Measurements from ENCODE around the gene LRRC8D.
"Not testable (repeated sequence)": the region's sequence is repeated elsewhere in the genome, so short reads cannot be mapped to it uniquely, and the experiment has no call there.

The LRRC8D gene

DNA sequence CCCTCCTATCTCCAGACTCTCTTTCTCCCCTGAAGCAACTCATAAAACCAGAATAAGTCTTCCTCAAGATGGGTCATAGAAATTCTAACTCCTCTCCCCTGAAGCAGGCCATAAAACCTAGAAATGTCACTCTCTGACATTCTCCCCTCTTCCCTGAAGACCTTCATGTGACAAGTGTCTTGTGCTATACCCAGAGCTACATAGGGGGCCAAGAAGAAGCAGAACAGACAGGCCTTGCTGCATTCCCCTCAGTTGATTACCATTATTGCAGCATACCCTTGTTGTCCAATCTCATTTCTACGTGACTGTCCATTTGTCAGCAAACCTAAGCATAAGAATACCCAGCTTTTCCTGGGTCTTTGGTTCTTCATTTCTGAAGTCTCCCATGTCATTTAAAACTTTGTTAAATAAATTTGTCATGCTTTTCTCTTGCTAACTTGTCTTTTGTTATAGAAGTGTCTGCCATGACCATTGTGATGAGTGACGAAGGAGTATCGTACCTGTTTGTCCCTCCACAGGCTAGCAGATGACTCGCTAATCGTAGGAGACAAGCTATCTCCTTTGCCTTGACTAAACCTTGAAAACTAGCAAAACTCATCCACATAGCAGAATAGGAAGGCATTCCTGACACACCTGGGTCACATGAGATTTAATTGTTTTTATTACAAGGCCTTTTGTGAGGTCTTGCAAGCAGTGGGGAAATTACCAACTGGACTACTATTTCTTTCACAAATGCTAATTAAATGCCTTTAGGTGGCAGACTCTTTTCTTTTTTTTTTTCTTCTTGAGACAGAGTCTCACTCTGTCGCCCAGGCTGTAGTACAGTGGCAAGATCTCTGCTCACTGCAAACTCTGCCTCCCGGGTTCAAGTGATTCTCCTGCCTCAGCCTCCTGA, 134.7 kb downstream of the LRRC8D start:
- DNase-seq (ENCODE audit: low read depth in 2 of 2): no peak

DNA sequence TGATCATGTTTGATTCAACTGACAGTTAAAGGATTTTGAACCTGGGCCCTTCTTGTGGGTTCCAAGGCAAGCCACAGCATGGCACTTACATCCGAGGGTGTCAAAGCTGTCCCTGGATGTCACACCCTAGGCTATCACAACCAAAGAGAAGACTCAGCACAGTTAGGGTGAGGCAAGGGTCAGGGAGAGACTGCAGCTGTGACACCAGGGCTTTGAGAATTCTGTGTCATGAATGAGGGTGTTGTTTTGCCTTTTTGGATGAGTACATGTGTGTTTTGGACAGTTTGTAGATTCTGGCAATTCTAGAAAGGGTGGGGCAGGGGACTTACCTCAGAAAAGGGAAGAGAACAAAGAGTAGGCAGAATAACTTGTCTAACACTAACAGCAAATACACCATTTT, 136.3 kb downstream of the LRRC8D start:
- DNase-seq (ENCODE audit: low read depth in 2 of 2): no peak

DNA sequence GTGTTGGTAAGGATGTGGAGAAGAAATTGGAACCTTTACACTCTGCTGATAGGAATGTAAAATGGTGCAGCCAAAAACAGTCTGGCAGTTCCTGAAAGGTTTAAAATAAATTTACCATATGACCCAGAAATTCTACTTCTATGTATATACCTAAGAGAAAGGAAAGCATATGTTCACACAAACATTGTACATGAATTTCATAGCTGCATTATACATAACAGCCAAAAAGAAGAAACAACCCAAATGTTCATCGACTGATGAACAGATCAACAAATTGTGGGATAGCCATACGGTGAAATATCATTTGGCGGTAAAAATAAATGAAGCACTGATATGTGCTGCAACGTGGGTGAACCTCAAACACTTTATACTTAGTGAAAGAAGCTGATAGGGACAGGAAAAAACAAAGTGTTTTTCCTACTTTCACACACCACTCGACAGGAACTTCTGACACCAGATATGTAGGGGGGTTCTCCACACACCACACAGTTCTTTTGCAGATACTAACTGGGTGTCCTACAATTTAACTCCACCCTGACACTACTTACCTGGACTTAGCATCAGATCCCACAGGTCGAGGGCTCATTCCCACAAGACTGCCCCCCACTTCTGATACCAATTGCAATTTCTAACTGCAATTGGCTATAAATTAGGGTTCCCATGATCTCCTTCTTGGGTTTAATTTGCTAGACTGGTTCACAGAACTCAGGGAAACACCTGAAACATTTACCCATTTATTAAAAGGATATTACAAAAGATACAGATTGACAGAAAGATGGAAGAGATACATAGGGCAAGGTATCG, 138.2 kb downstream of the LRRC8D start:
- no peak for DNase-seq (ENCODE audit: low read depth in 2 of 2)

DNA sequence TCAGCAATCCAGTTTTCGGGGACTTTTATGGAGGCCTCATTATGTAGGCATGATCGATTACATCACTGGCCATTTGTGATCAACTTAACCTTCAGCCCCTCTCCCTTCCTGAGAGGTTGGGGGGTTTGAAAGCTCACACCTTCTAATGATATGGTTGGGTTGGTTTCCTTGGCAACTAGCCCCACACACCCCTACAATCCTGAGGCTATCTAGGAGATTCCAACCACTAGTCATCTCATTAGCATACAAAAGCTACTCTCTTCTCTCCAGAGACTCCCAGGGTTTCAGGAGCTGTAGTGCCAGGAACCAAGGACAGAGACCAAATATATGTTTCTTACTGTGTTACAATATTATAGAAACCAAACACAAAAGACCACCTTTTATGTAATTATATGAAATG, 138.9 kb downstream of the LRRC8D start:
- no peak for DNase-seq (ENCODE audit: low read depth in 2 of 2)

DNA sequence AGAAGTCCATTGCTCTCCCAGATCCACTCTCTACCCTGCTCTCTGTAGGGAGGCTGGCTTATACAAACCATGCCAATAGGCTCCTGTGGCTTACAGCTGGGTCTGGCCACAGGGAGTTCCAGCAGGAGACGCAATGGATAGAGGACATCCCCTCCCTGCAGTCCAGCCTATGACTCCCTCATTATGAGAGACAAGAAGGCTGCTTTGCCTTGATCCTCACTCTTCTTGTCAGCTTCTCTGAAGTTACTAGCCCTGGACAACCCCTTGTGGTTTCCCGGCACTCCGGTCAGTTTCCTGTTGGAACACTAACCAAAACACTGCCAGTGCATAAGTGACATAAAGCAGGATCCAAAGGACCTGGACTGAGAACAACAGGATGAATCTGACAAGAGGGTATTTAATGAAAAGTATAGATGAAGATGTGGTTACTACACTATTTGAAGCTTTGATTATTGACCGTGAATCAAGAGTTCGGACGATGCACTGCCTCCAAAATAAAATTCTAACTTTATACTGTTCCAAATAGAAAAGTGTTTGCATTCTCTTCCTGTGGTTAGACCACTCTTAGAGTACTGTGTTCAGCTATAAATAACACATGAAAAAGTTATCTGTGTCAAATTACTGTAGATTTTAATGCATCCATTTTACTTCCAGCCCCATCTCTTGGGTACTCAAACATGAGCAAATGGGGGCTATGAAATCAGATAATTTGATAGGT, 141.4 kb downstream of the LRRC8D start:
- no peak for DNase-seq (ENCODE audit: low read depth in 2 of 2)

DNA sequence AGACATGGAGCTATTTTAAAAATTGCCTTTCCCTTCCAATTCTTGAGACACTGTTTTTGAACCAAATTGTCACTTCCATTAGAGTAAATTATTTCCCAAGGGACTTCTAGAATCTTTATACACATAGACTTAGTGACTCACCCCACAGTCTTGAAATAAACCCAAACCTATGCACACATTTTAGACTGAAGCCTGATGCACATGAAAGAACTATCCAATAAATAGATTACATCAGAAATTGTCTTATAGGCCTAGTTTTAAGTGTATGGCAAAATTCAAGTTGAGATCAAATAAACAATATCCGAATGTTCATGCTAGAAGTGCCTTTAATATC, 141.9 kb downstream of the LRRC8D start:
- no peak for DNase-seq (ENCODE audit: low read depth in 2 of 2)

DNA sequence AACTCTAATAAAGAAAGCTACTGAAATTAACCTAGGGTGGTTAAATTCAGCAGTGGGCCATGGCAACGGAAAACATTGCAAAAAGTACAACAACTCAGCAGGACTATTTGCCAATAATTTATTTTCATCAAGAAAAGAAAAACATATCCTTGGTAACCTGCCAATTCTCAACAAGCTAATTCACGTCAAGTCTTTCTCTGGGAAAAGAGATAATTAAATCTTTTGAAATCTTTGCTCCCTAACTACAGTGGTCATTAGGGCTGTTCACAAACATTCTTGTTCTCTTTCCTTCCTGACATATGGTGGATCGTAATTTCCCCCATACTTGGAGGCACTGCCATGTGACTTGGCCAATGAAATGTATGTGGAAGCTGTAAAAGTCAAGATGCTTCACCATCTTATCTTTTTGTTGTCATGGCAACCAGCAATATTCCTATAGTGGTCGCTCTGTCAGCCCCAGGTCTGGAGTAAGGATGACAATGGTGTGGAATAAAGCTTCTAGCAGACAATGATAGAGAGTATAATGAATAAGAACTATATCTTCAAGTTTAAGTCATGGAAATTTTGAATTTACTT, 144.4 kb downstream of the LRRC8D start:
- no peak for DNase-seq (ENCODE audit: low read depth in 2 of 2)

DNA sequence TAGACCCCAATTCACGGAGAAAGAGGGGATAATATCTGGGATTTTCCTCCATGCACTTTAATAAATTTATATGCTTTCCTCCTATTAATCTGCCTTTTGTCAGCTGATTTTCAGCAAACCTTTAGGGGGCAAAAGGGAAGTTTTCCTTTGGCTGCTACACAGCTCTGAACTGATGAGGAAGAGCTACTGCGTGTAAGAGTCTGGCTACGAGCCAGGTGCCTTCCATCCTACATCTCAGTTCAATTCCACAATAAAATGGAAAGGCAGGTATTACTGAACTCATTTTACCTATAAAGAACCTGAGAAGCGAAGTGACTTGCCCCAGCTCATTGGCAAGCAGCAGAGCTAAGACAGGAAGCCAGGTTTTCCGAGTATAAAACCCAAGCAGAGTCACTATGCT, 145.8 kb downstream of the LRRC8D start:
- no peak for DNase-seq (ENCODE audit: low read depth in 2 of 2)

DNA sequence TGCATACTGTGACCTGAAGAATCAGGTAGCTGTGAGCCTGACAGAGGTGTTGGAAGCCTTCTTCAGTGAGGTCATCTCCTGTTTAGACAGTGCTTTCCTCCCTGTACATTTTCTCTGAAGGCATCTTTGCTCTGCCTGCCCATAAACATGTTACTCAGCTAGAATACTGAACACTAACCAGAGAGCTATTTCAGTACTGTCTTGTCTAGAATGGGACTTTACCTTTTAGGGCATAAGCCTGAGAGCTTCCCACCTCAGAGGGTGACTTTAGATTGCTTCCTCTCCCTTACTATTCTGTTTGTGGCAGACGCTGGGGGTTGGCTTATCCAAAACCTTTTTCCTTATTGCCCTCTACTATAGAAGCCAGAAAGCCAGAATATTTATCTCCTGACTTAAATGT, 150.8 kb downstream of the LRRC8D start:
- no peak for DNase-seq (ENCODE audit: low read depth in 2 of 2)

DNA sequence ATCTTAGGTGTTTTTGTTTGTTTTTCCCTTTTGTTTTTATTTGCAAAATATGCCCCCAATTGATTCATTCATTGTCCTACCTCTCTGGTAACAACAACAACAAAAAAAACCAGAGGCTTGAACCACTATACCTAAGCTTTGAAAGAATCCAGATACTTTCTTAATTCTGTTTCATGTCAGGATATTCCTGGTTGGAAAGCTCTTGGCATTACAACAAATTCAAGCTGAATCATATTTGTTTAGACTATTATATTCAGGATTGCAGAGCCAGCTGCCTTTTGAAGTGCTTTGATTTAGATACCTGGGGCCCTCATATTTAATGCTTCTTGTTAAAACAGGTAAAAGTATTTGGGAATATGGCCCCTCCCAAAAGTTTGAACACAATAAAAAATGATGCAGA, 151.2 kb downstream of the LRRC8D start:
- no peak for DNase-seq (ENCODE audit: low read depth in 2 of 2)

DNA sequence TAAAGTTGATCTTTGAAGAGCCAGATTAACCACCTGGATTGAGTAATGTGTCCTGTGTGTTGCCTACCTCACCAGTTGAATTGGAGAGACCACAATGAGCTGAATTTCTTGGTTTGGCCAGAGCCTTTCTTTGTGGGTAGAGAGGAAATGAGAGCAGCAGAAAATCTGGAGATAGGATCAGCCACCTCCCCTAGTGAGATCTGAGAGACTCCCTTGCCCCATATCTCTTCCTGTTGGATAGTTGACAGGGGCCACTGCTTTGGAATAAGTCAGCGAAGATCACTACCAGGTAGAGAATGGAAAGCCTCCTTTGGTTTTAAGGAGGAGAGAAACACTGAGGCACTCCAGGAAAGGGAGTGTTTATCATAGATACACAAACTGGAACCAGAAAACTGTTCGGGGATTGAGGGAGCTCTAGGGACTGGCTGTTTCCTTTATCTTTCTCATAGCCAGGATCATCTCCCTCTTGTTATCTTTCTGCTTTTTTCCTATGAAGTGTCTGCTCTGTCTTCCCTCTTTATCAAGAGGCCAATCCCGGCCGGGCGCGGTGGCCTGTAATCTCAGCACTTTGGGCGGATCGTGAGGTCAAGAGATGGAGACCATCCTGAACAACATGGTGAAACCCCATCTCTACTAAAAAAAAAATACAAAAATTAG, 152.8 kb downstream of the LRRC8D start:
- no peak for DNase-seq (ENCODE audit: low read depth in 2 of 2)

DNA sequence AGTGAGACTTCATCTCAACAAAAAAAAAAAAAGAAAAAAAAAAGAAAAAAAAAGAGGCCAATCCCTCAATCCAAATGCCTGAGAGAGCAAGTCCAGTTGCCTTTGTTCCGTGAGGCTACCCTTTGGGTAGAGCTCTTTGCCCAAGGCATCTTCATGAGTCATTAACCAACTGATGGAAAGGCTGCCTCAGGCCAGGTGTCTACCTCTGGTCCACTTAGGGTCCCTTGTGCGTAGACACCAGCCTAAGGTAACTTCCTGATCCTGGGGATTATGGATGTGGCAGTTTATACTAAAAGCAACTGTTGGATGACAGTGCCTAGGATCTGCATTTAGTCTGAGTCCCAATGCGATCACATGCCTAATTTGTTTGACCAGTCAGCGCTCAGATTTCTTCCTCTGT, 153.4 kb downstream of the LRRC8D start:
- DNase-seq (ENCODE audit: low read depth in 2 of 2): no peak

DNA sequence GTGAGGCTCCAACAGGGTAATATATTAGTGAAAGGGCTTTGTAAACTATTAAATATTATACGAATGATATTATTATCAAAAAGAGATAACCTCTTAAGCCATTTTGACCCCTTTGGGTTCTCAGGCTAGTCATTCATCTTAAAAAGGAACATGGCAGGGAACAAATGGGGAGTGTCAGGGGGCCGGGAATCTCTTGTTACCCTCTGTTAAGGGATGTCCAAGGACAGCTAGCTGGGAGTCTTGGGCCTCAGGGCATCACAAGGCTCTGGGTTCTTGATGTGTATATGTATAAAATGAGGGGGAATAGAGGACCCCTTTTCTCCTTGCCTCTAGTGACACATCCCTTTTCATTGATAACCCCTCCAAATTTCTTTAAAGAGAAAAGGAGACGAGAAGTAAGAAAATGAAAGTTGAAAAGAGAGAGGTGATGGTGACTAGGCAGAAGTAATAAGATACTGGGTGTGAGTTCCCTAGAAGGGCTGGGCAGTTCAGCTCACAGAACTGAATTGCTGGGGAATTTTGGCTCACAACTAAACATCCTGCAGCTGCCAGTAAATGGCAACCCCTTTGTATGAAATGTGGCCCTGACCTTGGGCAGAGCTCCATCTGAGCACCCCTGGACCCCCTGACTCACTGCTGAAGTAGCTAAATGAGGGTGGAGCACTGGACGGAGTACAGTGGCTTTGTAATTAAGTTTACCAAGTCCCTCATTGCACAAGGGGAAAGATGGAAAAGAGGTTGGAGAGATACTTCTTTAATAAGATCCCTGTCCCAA, 154.1 kb downstream of the LRRC8D start:
- no peak for DNase-seq (ENCODE audit: low read depth in 2 of 2)

DNA sequence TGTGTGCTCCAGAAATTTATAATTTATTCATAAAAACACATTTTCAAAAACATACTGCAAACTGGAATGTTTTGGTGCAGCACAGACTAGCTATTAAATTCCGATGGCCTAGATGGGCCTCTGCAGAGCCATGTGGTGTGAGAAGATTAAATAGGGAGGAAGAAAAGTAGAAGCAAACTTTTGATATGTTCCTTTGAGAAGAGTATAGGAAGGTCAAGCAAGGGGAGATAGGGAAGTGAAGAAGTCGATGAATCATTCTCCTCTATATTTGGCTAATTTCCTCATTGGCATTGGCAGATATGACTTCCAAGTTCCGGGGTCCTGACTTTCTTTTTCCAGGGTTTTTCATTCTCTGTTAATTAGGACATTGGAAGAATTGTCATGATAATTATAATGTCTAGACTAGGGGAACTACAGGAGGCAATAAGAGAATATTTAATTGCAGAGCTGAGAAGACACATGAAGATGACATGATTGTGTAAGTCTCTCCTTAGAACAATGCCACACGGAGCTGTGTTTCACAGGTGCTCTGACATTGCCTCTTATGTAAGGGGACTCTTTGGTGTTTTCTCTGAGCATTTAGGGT, 154.8 kb downstream of the LRRC8D start:
- DNase-seq (ENCODE audit: low read depth in 2 of 2): no peak

DNA sequence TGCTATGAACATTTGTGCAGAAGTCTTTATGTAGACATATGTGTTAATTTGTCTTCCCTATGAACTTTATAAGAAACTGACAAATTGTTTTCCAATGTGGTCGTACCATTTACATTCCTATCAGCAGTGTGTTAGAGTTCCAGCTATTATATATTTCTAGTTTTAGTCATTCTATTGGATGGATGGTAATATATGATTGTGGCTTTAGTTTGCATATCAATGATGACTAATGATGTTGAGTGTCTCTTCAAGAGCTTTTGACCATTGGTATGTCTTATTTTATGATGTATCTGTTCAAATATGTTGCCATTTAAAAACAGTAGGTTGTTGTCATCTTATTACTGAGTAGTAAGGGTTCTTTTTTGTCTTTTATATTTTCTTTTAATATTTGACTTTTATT, 157.9 kb downstream of the LRRC8D start:
- no peak for DNase-seq (ENCODE audit: low read depth in 2 of 2)

DNA sequence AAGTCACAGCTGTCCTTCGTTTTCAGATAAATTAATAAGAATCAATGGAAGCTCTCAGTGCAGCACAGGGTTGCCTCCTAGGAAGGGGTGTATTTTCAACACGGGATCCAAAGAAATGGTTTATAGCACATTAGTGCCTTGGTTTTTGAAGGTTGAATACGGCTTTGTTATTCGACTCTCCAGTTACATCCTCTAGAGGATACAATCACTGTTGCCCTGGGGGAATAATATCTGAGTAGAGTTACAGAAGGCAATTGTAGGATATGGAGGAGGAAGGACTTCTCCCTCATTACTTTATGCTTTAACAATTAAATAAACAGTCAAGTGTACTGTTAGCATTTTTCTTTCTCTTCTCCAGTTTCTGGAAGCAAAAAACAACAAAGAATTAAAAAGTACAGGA, 159.8 kb downstream of the LRRC8D start:
- no peak for DNase-seq (ENCODE audit: low read depth in 2 of 2)

DNA sequence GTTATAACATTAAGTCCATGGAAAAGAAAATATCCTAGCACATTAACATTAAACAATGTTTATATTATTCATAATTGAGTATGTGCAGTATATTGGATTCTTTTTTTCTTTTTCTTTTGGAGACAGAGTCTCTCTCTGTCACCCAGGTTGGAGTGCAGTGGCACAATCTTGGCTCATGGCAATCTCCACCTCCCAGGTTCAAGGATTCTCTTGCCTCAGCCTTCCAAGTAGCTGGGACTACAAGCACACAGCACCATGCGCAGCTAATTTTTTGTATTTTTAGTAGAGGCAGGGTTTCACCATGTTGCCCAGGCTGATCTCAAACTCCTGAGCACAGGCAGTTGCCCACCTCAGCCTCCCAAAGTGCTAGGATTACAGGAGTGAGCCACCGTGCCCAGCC, 162.0 kb downstream of the LRRC8D start:
- not testable (repeated sequence) for DNase-seq (ENCODE audit: low read depth in 2 of 2)

DNA sequence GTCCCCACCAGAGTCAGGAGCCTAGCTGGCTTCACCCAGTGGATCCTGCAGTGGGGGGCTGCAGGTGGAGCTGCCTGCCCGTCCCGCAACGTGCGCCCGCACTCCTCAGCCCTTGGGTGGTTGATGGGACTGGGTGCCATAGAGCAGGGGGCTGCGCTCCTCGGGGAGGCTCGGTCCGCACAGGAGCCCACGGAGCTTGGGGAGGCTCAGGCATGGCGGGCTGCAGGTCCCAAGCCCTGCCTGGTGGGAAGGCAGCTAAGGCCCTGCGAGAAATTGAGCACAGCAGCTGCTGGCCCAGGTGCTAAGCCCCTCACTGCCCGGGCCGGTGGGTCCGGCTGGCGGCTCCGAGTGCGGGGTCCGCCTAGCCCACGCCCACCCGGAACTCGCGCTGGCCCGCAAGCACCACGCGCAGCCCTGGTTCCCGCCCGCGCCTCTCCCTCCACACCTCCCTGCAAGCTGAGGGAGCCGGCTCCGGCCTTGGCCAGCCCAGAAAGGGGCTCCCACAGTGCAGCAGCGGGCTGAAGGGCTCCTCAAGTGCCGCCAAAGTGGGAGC, 163.8 kb downstream of the LRRC8D start:
- not testable (repeated sequence) for DNase-seq (ENCODE audit: low read depth in 2 of 2)

DNA sequence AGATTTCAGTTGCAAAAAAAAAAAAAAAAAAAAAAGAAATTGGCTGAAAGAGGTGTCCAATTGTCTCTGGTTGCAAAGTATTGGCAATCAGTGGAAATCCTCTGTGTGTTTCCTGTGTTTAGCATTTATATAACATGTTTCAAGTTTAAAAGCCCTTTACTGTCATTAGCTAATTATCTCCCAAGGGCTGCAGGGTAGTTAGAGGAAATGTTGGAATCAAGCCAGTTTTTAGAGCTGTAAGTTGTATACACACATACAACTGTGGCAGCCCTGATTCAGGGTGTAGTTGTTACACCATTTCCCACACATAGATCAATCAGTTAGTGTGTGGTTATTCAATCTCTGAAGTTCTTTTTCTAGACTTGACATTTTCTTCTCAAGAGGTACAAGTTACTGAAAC, 165.2 kb downstream of the LRRC8D start:
- DNase-seq (ENCODE audit: low read depth in 2 of 2): no peak

Measured in activated CD8-positive, alpha-beta memory T cell treated with anti-CD3 and anti-CD28 coated beads for 4 hours (primary cell).